Ramos (cell line): ENCODE measurements around the gene PAQR5.

ENCODE experiments used
- in situ Hi-C: fragments of 300-500 bp; cut with MboI; formaldehyde crosslinking; loops from one replicate; pipeline ENCODE4 v1.14.3; 2022; ENCODE audit warnings: low sequenced_read_pairs; ENCODE audit not compliant: unreplicated experiment

PAQR5 gene

GRCh38 chr15:69451951-69452691, 153.4 kb downstream of the PAQR5 start:
- in situ Hi-C loops = no loop called here

GRCh38 chr15:69452692-69453521, 154.2 kb downstream of the PAQR5 start, which contains the start of gene RPLP1:
Gene RPLP1 (plus strand): TSS chr15:69452818. CDS start chr15:69452949, 131 bp downstream.
- in situ Hi-C loops = no loop called here

- in situ Hi-C loops = no loop called here
Measured at GRCh38 chr15:69454953-69455352, 156.2 kb downstream of the PAQR5 start.

GRCh38 chr15:69456208-69457166, 157.8 kb downstream of the PAQR5 start:
- in situ Hi-C loops = no loop called here
